SK-N-SH (cell line): Measurements from ENCODE around the gene FTCD. TPM values are rescaled to one million over a fixed set of nuclear protein-coding genes. Genes with fewer than 3 reads are reported as not detected.

Experiments
- CTCF ChIA-PET: fragments of 300-600, 350-600 bp; formaldehyde crosslinking; extraction: SDS; loops from one replicate; lab custom pipeline; 2021; lab: Yijun Ruan, JAX
- POLR2A ChIA-PET: fragments of 350-600 bp; sonication (Branson Sonifier 250); formaldehyde crosslinking; extraction: SDS; loops from one replicate; lab custom pipeline; 2020; ENCODE audit warnings: antibody characterized with exemption, inconsistent platforms; lab: Yijun Ruan, JAX
- DNase-seq: peaks from one replicate; pipeline ENCODE4 v3.0.0; 2012
- H2AFZ ChIP-seq: fragments of 200-600 bp; sonication (generic); 2 replicates; pipeline ENCODE4 v1.8.1; 2016; ENCODE audit warnings: antibody characterized with exemption, mild to moderate bottlenecking, low read depth
- H3F3A ChIP-seq: fragments of 200-600 bp; sonication (generic); replicated peaks from 2 replicates; pipeline ENCODE3; 2016; ENCODE audit warnings: antibody characterized with exemption, mild to moderate bottlenecking; ENCODE audit not compliant: insufficient read depth
- H3K27ac ChIP-seq, 2 experiments: fragments of 200-500 bp in 1 of 2; fragments of 200-600 bp in 1 of 2; sonication (Bioruptor generic) in 1 of 2; sonication (generic), shearing (Covaris generic) in 1 of 2; 2 replicates each; pipeline versions ENCODE4 v1.5.1 to v1.6.1; 2014 to 2016; ENCODE audit warnings: low read depth in 2 of 2, inconsistent platforms in 1 of 2, low read length in 1 of 2, mild to moderate bottlenecking in 1 of 2, mixed read lengths in 1 of 2
- H3K27me3 ChIP-seq: fragments of 200-600 bp; sonication (generic), shearing (Covaris generic); 2 replicates; pipeline ENCODE4 v1.6.1; 2016; ENCODE audit warnings: mixed run types; ENCODE audit not compliant: insufficient read depth
- H3K36me3 ChIP-seq, 2 experiments: fragments of 200-500 bp in 1 of 2; fragments of 200-600 bp in 1 of 2; sonication (Bioruptor generic) in 1 of 2; sonication (generic) in 1 of 2; replicated peaks in 1 of 2; 2 replicates each; pipeline versions ENCODE3 to v1.5.1; 2014 to 2016; ENCODE audit warnings: low read length in 1 of 2, mild to moderate bottlenecking in 1 of 2; ENCODE audit not compliant: insufficient read depth in 2 of 2, control insufficient read depth in 1 of 2
- H3K4me1 ChIP-seq, 2 experiments: fragments of 200-500 bp in 1 of 2; fragments of 200-600 bp in 1 of 2; sonication (Bioruptor generic) in 1 of 2; sonication (generic), shearing (Covaris generic) in 1 of 2; 2 replicates each; pipeline versions ENCODE4 v1.5.1 to v1.6.1; 2014 to 2016; ENCODE audit warnings: low read depth in 1 of 2, low read length in 1 of 2, mixed run types in 1 of 2; ENCODE audit not compliant: insufficient read depth in 2 of 2, control insufficient read depth in 1 of 2
- H3K4me2 ChIP-seq: fragments of 200-600 bp; sonication (generic), shearing (Covaris generic); 2 replicates; pipeline ENCODE4 v1.6.1; 2017; ENCODE audit warnings: mixed run types
- H3K4me3 ChIP-seq, 2 experiments: fragments of 200-500 bp in 1 of 2; fragments of 200-600 bp in 1 of 2; sonication (Bioruptor generic) in 1 of 2; sonication (generic), shearing (Covaris generic) in 1 of 2; 2 replicates each; pipeline versions ENCODE4 v1.5.1 to v1.8.1; 2014 to 2016; ENCODE audit warnings: low read depth in 2 of 2, inconsistent platforms in 1 of 2, low read length in 1 of 2, mild to moderate bottlenecking in 1 of 2, mixed read lengths in 1 of 2, moderate library complexity in 1 of 2
- H3K79me2 ChIP-seq: fragments of 200-600 bp; sonication (generic); 2 replicates; pipeline ENCODE4 v1.8.1; 2017; ENCODE audit warnings: mild to moderate bottlenecking; ENCODE audit not compliant: insufficient read depth
- H3K9ac ChIP-seq: fragments of 200-600 bp; sonication (generic); 2 replicates; pipeline ENCODE4 v1.6.1; 2017; ENCODE audit warnings: mixed run types
- H3K9me2 ChIP-seq: fragments of 200-600 bp; sonication (generic); 2 replicates; pipeline ENCODE4 v1.6.1; 2017; ENCODE audit warnings: mixed run types
- H3K9me3 ChIP-seq: fragments of 200-600 bp; sonication (generic); 2 replicates; pipeline ENCODE4 v1.6.1; 2017; ENCODE audit warnings: mixed run types, mild to moderate bottlenecking, moderate library complexity
- H4K20me1 ChIP-seq: fragments of 200-600 bp; sonication (generic); 2 replicates; pipeline ENCODE4 v1.6.1; 2017; ENCODE audit warnings: mild to moderate bottlenecking, mixed run types; ENCODE audit not compliant: insufficient read depth
- ELF1 ChIP-seq: IDR thresholded peaks from 2 replicates; pipeline ENCODE4 v1.4.0; 2012
- EP300 ChIP-seq, 2 experiments: IDR thresholded peaks; 2 replicates each; pipeline versions ENCODE4 v1.4.0 to v1.6.1; 2012; ENCODE audit warnings: borderline replicate concordance in 1 of 2, low read depth in 1 of 2, low read length in 1 of 2
- EZH2phosphoT487 ChIP-seq: fragments of 200-600 bp; sonication (generic); IDR thresholded peaks from 2 replicates; pipeline ENCODE4 v1.6.1; 2017; ENCODE audit warnings: low read depth, mixed run types, mild to moderate bottlenecking, antibody characterized with exemption, moderate library complexity, borderline replicate concordance
- FOXJ3 ChIP-seq: sonication (generic); formaldehyde crosslinking; IDR thresholded peaks from 2 replicates; pipeline ENCODE4 v1.5.1; 2020; ENCODE audit warnings: mild to moderate bottlenecking, missing genetic modification reagents
- IRF3 ChIP-seq: fragments of 150-350 bp; IDR thresholded peaks from 2 replicates; pipeline ENCODE4 v1.6.1; 2016; ENCODE audit warnings: mild to moderate bottlenecking, low read depth, low read length
- JUND ChIP-seq: IDR thresholded peaks from 2 replicates; pipeline ENCODE4 v1.4.0; 2012
- MEF2A ChIP-seq: IDR thresholded peaks from 2 replicates; pipeline ENCODE4 v1.4.0; 2012; ENCODE audit warnings: low read depth, borderline replicate concordance
- NFIC ChIP-seq: IDR thresholded peaks from 2 replicates; pipeline ENCODE4 v1.4.0; 2012; ENCODE audit warnings: borderline replicate concordance
- NRF1 ChIP-seq: IDR thresholded peaks from 2 replicates; pipeline ENCODE4 v1.6.1; 2012; ENCODE audit warnings: low read depth, mild to moderate bottlenecking, low read length
- POLR2AphosphoS5 ChIP-seq: IDR thresholded peaks from 2 replicates; pipeline ENCODE4 v1.6.1; 2012; ENCODE audit warnings: low read depth, low read length
- RCOR1 ChIP-seq: fragments of 150-350 bp; IDR thresholded peaks from 2 replicates; pipeline ENCODE4 v1.6.1; 2017; ENCODE audit warnings: antibody characterized with exemption, low read length
- REST ChIP-seq: IDR thresholded peaks from 2 replicates; pipeline ENCODE4 v1.6.1; 2012; ENCODE audit warnings: mild to moderate bottlenecking, low read depth, low read length, moderate library complexity
- SIN3A ChIP-seq: IDR thresholded peaks from 2 replicates; pipeline ENCODE4 v1.6.1; 2012; ENCODE audit warnings: low read depth, mild to moderate bottlenecking, low read length, moderate library complexity, borderline replicate concordance
- SMC3 ChIP-seq: IDR thresholded peaks from 2 replicates; pipeline ENCODE4 v1.6.1; 2012; ENCODE audit warnings: low read depth, low read length, improper control_type of control experiment
- TCF12 ChIP-seq: IDR thresholded peaks from 2 replicates; pipeline ENCODE4 v1.4.0; 2012
- TEAD4 ChIP-seq: IDR thresholded peaks from 2 replicates; pipeline ENCODE4 v1.4.0; 2012; ENCODE audit warnings: mild to moderate bottlenecking, borderline replicate concordance; ENCODE audit not compliant: insufficient read depth
- USF1 ChIP-seq: IDR thresholded peaks from 2 replicates; pipeline ENCODE4 v1.4.0; 2012; ENCODE audit warnings: low read depth, borderline replicate concordance
- USF2 ChIP-seq: fragments of 150-350 bp; IDR thresholded peaks from 2 replicates; pipeline ENCODE4 v1.6.1; 2017; ENCODE audit warnings: antibody characterized with exemption, low read length, low read depth, borderline replicate concordance
- YY1 ChIP-seq: IDR thresholded peaks from 2 replicates; pipeline ENCODE4 v1.4.0; 2012; ENCODE audit warnings: low read depth, mild to moderate bottlenecking
- WGBS: methylation state at CpG from one replicate; pipeline ENCODE4 v1.1.6; 2017; ENCODE audit warnings: low lambda C conversion rate; 5-methylcytosine and 5-hydroxymethylcytosine counted together
- polyA plus RNA-seq, 3 experiments: library from polyadenylated mRNA; depleted of rRNA; stranded (reverse); fragments of >200 nt; gene quantifications; 2 replicates each; pipeline ENCODE4 v1.2.3, GENCODE V29; 2012

FTCD gene
- polyA plus RNA-seq, 1 of the 3 experiments (the other 2 are of a cell fraction) = 0.33 TPM

- peaks cover 0 to under 1% of the 10 kb centered on the region in 2 experiments; a peak in 1 of 4 replicates for H3K4me1 ChIP-seq
- POLR2A ChIA-PET = interaction anchor here (1.3 kb wide), 1 partner anchor 12 kb away, joined by 3 read pairs; no protein-coding TSS in a partner anchor
- DNase-seq = peak; percentile 19
- H3K79me2 ChIP-seq = no peaks in the 10 kb centered on the region
- H2AFZ ChIP-seq = no peak overlapping the region
- H4K20me1 ChIP-seq = no peaks in the 10 kb centered on the region
- H3K27ac ChIP-seq = no peak overlapping the region
- H3F3A ChIP-seq = no peaks in the 10 kb centered on the region
- H3K27me3 ChIP-seq = no peaks in the 10 kb centered on the region
- H3K9ac ChIP-seq = no peak overlapping the region
- no peaks in the 10 kb centered on the region for H3K9me3 ChIP-seq
- no peaks in the 10 kb centered on the region for H3K9me2 ChIP-seq
- no peak overlapping the region for H3K4me3 ChIP-seq
- H3K4me2 ChIP-seq = no peak overlapping the region
- WGBS = 87% methylated on average over 14 of the region's 20 CpGs
- CTCF ChIA-PET = interaction anchor here (1.6 to 2.0 kb wide), 2 partner anchors 11 to 27 kb away, joined by 5 to 8 read pairs; no protein-coding TSS in a partner anchor
- H3K36me3 ChIP-seq = peaks cover 25 to 58% of the 10 kb centered on the region in 2 experiments
- TF ChIP-seq USF1 (no peak), ELF1 (no peak), TCF12 (no peak), USF2 (no peak), MEF2A (no peak), TEAD4 (no peak), EZH2phosphoT487 (no peak), SIN3A (no peak), EP300 (IDR thresholded peaks at IDR 0.05; ENCODE audit: borderline replicate concordance in 1 of 2, low read depth in 1 of 2, low read length in 1 of 2) (no peak), NRF1 (no peak), FOXJ3 (no peak), REST (no peak), SMC3 (no peak), JUND (no peak), NFIC (no peak), YY1 (no peak), POLR2AphosphoS5 (no peak), IRF3 (no peak), RCOR1 (no peak)
These were observed 39.1 kb downstream of the FTCD start for GRCh38 chr21:46116189-46116775.
